ENCODE results near the gene IAH1.

Gene IAH1

GRCh38 chr2:9535177-9535576 is 60.8 kb downstream of the IAH1 start:
- no peak for DNase-seq

GRCh38 chr2:9536504-9536903 is 62.2 kb downstream of the IAH1 start:
- no peak for DNase-seq

DNA sequence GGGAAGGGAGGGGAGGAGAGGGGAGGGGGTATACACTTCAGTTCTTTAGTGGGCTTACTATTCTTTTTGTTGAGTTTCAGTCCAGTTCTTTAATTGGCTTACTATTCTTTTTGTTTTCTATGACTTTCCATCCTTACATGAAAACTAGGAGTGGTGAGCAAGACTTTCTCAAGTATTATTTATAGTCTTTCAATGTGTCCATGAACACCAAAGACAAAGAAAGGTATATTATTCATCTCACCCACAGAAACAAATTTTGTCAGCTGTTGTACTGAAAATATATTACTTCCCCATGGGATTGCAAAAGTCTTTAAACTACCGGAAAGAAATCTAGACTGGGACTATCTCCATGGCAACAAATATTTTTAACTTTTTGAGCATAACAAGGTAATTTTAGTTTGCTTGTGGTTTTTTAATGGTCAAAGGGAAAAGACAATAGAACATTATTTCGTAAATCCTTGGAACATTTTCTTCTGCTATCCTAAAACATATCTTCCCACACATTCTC is 63.7 kb downstream of the IAH1 start:
- no peak for DNase-seq
